ENCODE results near the gene SFI1. TPM values are rescaled to one million over a fixed set of nuclear protein-coding genes. Genes with fewer than 3 reads are reported as not detected.
A peak's percentile ranks its signal among the peaks of the same experiment; 100 is the strongest.

The SFI1 gene
- total and polyA plus RNA-seq, 4 donors = 3.1 to 16.2 (median 7.4) TPM

GRCh38 chr22:31451709-31452571, 44.4 kb upstream of the SFI1 start:
- Histone ChIP-seq H3K4me1 (ENCODE audit: control insufficient read depth in 4 of 4, insufficient read depth in 4 of 4, low read length in 3 of 4) (peaks cover 0 to 6% (median 2%) of the 10 kb centered on the region in 4 donors), H3K9ac (ENCODE audit: low read depth in 1 of 2, low read length in 2 of 2) (no peak overlapping the region), H3K36me3 (ENCODE audit: control insufficient read depth in 4 of 4, insufficient read depth in 3 of 4, low read depth in 1 of 4, low read length in 3 of 4) (peaks cover 5 to 30% (median 21%) of the 10 kb centered on the region in 4 donors), H3K27me3 (ENCODE audit: control insufficient read depth in 4 of 4, insufficient read depth in 4 of 4, low read length in 3 of 4) (no peaks in the 10 kb centered on the region), H3K4me3 (ENCODE audit: low read depth in 1 of 3, low read length in 3 of 3) (no peak overlapping the region), H3K27ac (ENCODE audit: low read depth in 1 of 2, low read length in 2 of 2) (no peak overlapping the region), H3K9me3 (ENCODE audit: control insufficient read depth in 4 of 4, low read length in 3 of 4) (no peaks in the 10 kb centered on the region)
- no peak for DNase-seq (ENCODE audit: low spot score)
- 87% methylated on average over 5 of the region's 5 CpGs for WGBS
- TF ChIP-seq RXRA (IDR thresholded peaks at IDR 0.05) = no peak
- TF ChIP-seq RAD21 (IDR thresholded peaks at IDR 0.05) = peak; percentile 44 to 67
- TF ChIP-seq TAF1 (conservative IDR thresholded peaks at IDR 0.05) = no peak
- peak in 1 of 2 donors; percentile 46 for TF ChIP-seq HNF4A (conservative IDR thresholded peaks at IDR 0.05)
- TF ChIP-seq MAX (IDR thresholded peaks at IDR 0.05) = no peak
- no peak for TF ChIP-seq EGR1 (IDR thresholded peaks at IDR 0.05; ENCODE audit: low read depth in 2 of 2)
- no peak for TF ChIP-seq SP1 (IDR thresholded peaks at IDR 0.05)
- TF ChIP-seq NR2F2 (IDR thresholded peaks at IDR 0.05) = no peak
- TF ChIP-seq, protein P1, sequence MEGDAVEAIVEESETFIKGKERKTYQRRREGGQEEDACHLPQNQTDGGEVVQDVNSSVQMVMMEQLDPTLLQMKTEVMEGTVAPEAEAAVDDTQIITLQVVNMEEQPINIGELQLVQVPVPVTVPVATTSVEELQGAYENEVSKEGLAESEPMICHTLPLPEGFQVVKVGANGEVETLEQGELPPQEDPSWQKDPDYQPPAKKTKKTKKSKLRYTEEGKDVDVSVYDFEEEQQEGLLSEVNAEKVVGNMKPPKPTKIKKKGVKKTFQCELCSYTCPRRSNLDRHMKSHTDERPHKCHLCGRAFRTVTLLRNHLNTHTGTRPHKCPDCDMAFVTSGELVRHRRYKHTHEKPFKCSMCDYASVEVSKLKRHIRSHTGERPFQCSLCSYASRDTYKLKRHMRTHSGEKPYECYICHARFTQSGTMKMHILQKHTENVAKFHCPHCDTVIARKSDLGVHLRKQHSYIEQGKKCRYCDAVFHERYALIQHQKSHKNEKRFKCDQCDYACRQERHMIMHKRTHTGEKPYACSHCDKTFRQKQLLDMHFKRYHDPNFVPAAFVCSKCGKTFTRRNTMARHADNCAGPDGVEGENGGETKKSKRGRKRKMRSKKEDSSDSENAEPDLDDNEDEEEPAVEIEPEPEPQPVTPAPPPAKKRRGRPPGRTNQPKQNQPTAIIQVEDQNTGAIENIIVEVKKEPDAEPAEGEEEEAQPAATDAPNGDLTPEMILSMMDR (IDR thresholded peaks at IDR 0.05; ENCODE audit: low read depth, low read length, missing input control) = peak; percentile 15
- TF ChIP-seq FOXA1 (IDR thresholded peaks at IDR 0.05) = no peak
- TF ChIP-seq HNF4G (IDR thresholded peaks at IDR 0.05) = peak; percentile 9
- no peak for TF ChIP-seq GABPA (IDR thresholded peaks at IDR 0.05 in 1 of 2, conservative IDR thresholded peaks at IDR 0.05 in 1 of 2)
- TF ChIP-seq, protein P2, sequence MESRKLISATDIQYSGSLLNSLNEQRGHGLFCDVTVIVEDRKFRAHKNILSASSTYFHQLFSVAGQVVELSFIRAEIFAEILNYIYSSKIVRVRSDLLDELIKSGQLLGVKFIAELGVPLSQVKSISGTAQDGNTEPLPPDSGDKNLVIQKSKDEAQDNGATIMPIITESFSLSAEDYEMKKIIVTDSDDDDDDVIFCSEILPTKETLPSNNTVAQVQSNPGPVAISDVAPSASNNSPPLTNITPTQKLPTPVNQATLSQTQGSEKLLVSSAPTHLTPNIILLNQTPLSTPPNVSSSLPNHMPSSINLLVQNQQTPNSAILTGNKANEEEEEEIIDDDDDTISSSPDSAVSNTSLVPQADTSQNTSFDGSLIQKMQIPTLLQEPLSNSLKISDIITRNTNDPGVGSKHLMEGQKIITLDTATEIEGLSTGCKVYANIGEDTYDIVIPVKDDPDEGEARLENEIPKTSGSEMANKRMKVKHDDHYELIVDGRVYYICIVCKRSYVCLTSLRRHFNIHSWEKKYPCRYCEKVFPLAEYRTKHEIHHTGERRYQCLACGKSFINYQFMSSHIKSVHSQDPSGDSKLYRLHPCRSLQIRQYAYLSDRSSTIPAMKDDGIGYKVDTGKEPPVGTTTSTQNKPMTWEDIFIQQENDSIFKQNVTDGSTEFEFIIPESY (IDR thresholded peaks at IDR 0.05) = no peak
- no peak for TF ChIP-seq ATF3 (IDR thresholded peaks at IDR 0.05)
- no peak for TF ChIP-seq YY1 (IDR thresholded peaks at IDR 0.05)
- TF ChIP-seq, protein P3, sequence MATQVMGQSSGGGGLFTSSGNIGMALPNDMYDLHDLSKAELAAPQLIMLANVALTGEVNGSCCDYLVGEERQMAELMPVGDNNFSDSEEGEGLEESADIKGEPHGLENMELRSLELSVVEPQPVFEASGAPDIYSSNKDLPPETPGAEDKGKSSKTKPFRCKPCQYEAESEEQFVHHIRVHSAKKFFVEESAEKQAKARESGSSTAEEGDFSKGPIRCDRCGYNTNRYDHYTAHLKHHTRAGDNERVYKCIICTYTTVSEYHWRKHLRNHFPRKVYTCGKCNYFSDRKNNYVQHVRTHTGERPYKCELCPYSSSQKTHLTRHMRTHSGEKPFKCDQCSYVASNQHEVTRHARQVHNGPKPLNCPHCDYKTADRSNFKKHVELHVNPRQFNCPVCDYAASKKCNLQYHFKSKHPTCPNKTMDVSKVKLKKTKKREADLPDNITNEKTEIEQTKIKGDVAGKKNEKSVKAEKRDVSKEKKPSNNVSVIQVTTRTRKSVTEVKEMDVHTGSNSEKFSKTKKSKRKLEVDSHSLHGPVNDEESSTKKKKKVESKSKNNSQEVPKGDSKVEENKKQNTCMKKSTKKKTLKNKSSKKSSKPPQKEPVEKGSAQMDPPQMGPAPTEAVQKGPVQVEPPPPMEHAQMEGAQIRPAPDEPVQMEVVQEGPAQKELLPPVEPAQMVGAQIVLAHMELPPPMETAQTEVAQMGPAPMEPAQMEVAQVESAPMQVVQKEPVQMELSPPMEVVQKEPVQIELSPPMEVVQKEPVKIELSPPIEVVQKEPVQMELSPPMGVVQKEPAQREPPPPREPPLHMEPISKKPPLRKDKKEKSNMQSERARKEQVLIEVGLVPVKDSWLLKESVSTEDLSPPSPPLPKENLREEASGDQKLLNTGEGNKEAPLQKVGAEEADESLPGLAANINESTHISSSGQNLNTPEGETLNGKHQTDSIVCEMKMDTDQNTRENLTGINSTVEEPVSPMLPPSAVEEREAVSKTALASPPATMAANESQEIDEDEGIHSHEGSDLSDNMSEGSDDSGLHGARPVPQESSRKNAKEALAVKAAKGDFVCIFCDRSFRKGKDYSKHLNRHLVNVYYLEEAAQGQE (IDR thresholded peaks at IDR 0.05) = no peak
- TF ChIP-seq FOXA2 (IDR thresholded peaks at IDR 0.05) = no peak
- no peak for TF ChIP-seq JUND (IDR thresholded peaks at IDR 0.05)

Measured in liver (tissue), 9 donors.